Measurements from ENCODE around the gene DPH6. TPM values are rescaled to one million over a fixed set of nuclear protein-coding genes. Genes with fewer than 3 reads are reported as not detected.

DPH6 gene
- total RNA-seq, 1 donor from 2014 or later, result 14.1 TPM

DNA sequence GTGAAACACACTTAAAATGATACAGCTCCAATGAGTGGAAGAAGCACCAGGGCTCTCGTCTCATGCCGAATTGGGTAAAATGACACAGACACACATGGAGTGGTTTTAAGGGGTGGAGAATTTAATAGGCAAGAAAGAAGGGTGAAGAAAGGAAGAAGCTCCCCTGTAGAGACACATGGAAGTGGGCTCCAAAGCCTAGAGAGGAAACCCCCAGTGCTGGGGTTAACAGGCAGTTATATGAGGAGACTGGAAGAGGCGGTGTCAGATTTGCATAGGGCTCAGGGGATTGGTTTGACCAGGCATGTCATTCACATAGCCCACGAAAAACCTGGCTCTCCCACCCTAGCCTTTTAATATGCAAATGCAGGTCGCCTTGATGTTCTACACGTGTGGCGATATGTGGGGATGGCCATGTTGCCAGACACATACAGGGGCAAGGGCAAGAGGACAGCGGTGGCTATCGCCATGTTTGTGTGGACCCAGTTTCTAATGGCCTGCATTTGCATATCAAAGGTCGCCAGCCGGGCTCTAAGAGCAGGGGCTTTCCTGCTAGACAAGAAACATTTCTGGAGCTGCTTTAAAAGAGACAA is 1.9 kb upstream of the DPH6 start:
- DNase-seq (ENCODE audit: missing footprints) (no peak), ATAC-seq (no peak)
- intact Hi-C loops (cut with DNase I), result loop anchor here (2.0 to 5.0 kb wide), 3 partner anchors 79 to 144 kb away; no protein-coding TSS in a partner anchor

DNA sequence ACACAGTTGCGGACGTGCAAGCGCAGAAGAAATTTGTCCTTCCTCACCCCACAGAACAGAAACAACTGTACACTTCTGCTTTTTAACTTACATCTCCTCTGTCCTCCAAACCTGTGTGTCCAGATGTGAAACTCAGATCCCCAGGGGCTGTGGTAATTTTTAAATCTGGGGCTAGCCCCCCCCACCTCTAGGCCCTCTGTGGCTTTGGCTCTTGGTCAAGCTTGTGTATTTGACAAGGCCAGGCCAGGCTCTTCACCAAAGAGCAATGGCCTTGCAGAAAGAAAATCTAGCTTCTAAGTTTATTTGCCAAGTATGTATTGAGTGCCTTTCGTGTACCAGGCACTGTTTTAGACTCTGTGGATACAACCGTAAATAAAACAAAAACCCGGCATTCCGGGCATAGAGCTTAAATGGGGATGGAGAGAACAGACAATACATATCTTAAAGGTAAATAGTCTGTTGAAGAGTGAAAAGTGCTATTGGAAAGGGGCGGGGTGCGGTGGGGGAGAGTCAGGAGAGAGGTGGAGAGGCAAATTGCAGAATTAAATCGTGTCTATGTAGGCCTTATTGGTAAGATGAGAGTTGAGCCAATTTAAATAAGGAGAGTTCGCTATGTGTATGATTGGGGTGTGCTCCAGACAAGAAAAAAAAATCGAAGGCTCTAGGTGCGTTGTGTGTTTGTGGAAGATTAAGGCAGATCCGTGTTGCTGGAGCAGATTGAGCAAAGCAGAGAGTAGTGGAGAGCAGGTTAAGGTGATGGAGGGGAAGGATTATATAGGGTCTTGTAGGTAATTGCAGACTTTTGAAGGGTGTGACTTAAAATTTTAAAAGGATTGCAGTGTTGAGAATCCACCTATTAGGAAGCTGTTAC is 781 bp upstream of the DPH6 start:
- intact Hi-C loops (cut with DNase I), result loop anchor here (2.0 to 5.0 kb wide), 3 partner anchors 81 to 146 kb away; no protein-coding TSS in a partner anchor
- ATAC-seq, result peak; percentile 6
- DNase-seq (ENCODE audit: missing footprints), result no peak

- intact Hi-C loops (cut with DNase I), result loop anchor here (5.0 kb wide), 2 partner anchors 82 to 147 kb away; no protein-coding TSS in a partner anchor
- ATAC-seq (peak; percentile 47), DNase-seq (ENCODE audit: missing footprints) (peak; percentile 83)
Observed at GRCh38 chr15:35545316-35545823, 595 bp downstream of the DPH6 start.

DNA sequence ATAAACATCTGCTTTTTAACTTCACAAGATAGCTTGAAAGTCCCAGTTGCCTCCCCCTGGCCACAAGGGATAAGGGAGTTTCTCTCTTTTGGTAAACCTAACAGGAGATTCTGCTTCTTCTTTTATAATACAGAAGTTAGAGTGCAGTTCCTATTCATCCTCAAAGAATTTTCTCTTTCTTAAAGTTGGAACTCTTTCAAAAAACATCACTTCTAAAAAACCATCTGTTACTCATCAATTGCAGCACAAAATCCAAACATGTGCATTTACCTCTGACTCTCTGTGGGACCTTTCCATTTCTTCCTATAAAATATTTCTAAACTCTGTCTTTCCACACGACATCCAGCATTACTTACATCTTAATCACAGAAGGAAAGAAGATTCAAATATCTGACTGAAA is 5.1 kb downstream of the DPH6 start:
- ATAC-seq (no peak), DNase-seq (ENCODE audit: missing footprints) (no peak)
- intact Hi-C loops (cut with DNase I), result no loop called here

DNA sequence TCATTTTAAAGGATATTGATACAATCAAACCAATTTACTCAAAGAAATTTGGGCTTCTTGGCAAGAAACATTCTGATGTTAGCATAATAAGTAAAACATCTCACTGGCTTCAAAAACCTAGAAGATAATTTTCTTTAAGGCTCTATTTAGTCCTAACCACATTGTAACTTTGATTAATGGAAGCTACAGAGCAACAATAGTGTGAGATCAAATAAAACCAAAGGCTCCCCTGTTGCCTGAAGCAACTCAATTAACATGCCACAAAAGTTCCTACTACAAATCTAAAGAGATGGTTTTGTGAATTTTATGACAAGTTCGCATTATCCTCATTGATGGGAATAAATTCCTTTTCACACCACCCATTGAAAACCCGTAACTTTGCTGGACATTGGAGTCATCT is 5.9 kb downstream of the DPH6 start:
- DNase-seq (ENCODE audit: missing footprints), result no peak
- no peak for ATAC-seq

DNA sequence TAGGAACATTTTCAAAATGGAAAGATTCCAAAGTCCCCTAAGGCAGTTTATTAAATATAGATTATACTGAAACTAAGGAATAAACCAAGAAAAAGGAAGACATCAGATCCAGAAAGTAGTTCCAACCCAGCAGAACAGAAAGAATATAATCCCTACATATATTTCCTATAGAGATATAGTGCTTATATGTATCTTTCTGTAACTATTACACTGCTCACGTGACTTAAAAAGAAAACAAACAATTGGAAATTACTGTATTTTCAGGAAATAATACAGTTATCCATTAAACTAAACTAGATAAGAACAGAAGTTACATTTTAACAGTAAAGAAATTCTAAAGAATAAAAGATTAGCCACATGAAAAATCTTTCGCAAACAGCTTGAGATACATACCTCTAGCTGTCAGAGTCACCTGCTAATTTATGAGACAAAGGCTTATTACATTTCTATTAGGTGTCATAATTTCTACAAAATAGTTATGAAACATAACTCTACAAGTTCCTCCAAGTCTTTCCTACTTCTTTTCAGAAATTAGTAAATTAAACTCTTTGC is 10.5 kb downstream of the DPH6 start:
- intact Hi-C loops (cut with DNase I), result no loop called here
- no peak for DNase-seq (ENCODE audit: missing footprints)
- ATAC-seq, result no peak

More for the DNA sequence above, 5.9 kb downstream of the DPH6 start:
- intact Hi-C loops (cut with DNase I), result no loop called here

DNA sequence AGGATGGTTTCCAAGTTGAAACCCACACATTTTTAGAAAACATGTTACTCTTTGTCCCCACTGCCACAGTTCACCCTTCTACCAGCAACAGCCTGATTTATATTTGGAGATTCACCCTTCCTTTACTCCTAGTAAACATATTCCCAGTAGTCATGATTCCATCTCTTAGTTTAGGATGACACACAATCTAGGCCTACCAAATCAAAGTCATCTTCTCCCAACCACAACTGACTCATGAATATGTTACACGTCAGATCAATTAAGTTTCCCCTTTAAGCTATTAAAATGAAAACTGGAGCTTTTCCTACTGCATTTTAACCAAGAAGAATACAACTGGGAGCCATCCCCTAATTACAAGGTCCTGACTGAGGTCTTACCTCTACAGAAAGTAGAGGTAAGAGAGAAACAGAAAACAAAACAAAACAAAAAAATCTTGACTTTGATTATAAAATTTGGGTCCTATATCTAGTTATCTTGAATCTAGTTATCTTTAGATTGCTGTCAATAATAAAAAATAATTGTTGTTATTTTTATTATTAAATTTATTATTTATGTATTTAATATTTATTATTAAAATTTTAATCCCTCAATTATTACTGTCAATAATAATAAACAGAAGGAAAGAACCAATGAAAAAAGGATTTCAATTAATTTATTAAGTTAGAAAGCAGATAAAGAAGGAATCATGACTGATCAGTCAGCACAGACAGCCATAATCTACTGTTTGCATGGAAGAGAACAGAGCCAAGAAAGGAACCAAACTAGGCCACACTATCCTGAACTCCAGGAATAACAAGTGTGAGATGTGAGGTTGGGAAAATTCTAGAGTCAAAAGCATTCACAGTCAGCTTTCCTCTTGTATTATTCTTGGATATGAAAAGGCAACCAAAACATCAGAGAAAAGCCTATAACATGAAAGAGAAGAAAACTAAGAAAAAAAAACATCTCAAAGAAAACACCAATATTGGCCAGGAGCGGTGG is 12.5 kb downstream of the DPH6 start:
- DNase-seq (ENCODE audit: missing footprints) (no peak), ATAC-seq (no peak)
- intact Hi-C loops (cut with DNase I), result no loop called here

GRCh38 chr15:35530698-35531097 is 15.3 kb downstream of the DPH6 start:
- DNase-seq (ENCODE audit: missing footprints) (no peak), ATAC-seq (no peak)
- intact Hi-C loops (cut with DNase I), result no loop called here

- no peak for DNase-seq (ENCODE audit: missing footprints)
- no peak for ATAC-seq
- intact Hi-C loops (cut with DNase I), result no loop called here
Observed at GRCh38 chr15:35529784-35530183, 16.2 kb downstream of the DPH6 start.

- no peak for ATAC-seq
- intact Hi-C loops (cut with DNase I), result loop anchor here (5.0 kb wide), 3 partner anchors 145 to 975 kb away; no protein-coding TSS in a partner anchor
- no peak for DNase-seq (ENCODE audit: missing footprints)
Observed at GRCh38 chr15:35522061-35522460, 23.9 kb downstream of the DPH6 start.

GRCh38 chr15:35519541-35520149 is 26.3 kb downstream of the DPH6 start:
- ATAC-seq (no peak), DNase-seq (ENCODE audit: missing footprints) (no peak)
- intact Hi-C loops (cut with DNase I), result loop anchor here (2.0 to 5.0 kb wide), 4 partner anchors 148 to 978 kb away; no protein-coding TSS in a partner anchor

- DNase-seq (ENCODE audit: missing footprints) (no peak), ATAC-seq (no peak)
- intact Hi-C loops (cut with DNase I), result loop anchor here (2.0 kb wide), 1 partner anchor 394 kb away; no protein-coding TSS in a partner anchor
Observed at GRCh38 chr15:35519052-35519451, 26.9 kb downstream of the DPH6 start.

- ATAC-seq (no peak), DNase-seq (ENCODE audit: missing footprints) (no peak)
- intact Hi-C loops (cut with DNase I), result no loop called here
Observed at GRCh38 chr15:35514759-35515158, 31.2 kb downstream of the DPH6 start.

- ATAC-seq (no peak), DNase-seq (ENCODE audit: missing footprints) (no peak)
- intact Hi-C loops (cut with DNase I), result no loop called here
Observed at GRCh38 chr15:35507932-35508638, 37.9 kb downstream of the DPH6 start.

GRCh38 chr15:35506272-35506870 is 39.6 kb downstream of the DPH6 start:
- ATAC-seq (no peak), DNase-seq (ENCODE audit: missing footprints) (no peak)
- intact Hi-C loops (cut with DNase I), result no loop called here

GRCh38 chr15:35505809-35506208 is 40.2 kb downstream of the DPH6 start:
- ATAC-seq, result no peak
- no peak for DNase-seq (ENCODE audit: missing footprints)
- intact Hi-C loops (cut with DNase I), result no loop called here

- intact Hi-C loops (cut with DNase I), result no loop called here
- ATAC-seq (no peak), DNase-seq (ENCODE audit: missing footprints) (no peak)
Observed at GRCh38 chr15:35505141-35505540, 40.8 kb downstream of the DPH6 start.

All from Right ventricle myocardium inferior (tissue), 1 donor.